ENCODE measurements around the gene DUSP16.

DNA sequence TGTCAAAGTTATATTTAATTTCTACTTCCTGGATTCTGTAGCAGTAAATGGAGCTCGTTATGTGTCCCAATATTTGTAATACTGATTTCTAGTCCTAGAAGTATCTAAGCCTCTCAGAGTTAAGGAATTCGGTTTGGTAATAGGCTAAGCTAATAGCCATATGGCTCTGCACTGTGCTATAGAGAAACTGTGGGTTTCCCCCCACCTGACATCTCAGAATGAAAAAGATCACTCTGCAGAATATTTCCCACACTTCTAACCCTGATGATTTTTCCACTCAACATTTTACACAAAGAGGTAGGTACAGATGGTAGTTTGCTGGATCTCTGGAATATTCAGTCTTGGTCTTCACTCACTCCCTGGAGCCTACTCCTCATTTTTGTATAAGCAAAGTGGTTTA lies 134.6 kb downstream of the DUSP16 start:
- no peak for TF ChIP-seq CTCF (conservative IDR thresholded peaks at IDR 0.05; ENCODE audit: low read depth in 2 of 2)
- no peak for TF ChIP-seq JUNB (IDR thresholded peaks at IDR 0.05; ENCODE audit: unreplicated experiment)
- TF ChIP-seq EZH2 (IDR thresholded peaks at IDR 0.05; ENCODE audit: low read depth, unreplicated experiment) = no peak

Measured in GM23338 (cell line).